GM18951 (cell line): ENCODE data around the gene SCYL2.
"Not testable (repeated sequence)": the region's sequence is repeated elsewhere in the genome, so short reads cannot be mapped to it uniquely, and the experiment has no call there.

Experiments
- POLR2A ChIP-seq: IDR thresholded peaks from 4 replicates; pipeline ENCODE4 v1.6.1; 2011; ENCODE audit warnings: mild to moderate bottlenecking; ENCODE audit not compliant: insufficient read length, insufficient read depth; ENCODE audit errors: extremely low read depth
- in situ Hi-C: fragments of 300-500 bp; cut with MboI; formaldehyde crosslinking; loops from one replicate; pipeline ENCODE4 v1.12.0; 2022; ENCODE audit warnings: low sequenced_read_pairs, mixed read lengths, inconsistent platforms; ENCODE audit not compliant: unreplicated experiment

Gene SCYL2

DNA sequence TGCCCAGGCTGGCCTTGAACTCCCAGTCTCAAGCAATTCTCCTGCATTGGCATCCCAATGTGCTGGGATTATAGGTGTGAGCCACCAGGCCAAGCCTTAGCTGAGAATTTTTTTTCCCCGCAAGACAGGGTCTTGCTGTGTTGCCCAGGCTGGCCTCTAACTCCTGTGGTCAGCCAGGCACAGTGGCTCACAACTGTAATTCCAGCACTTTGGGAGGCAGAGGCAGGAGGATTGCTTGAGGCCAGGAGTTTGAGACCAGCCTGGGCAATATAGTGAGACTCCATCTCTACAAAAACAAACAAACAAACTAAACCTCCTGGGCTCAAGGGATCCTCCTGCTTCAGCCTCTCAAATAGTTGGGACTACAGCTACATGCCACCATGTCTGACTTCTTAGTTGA is 27.4 kb upstream of the SCYL2 start:
- TF ChIP-seq POLR2A = no peak
- in situ Hi-C loops = loop anchor here (25.0 kb wide), 2 partner anchors 323 to 498 kb away; partner anchors contain the start of gene GAS2L3

DNA sequence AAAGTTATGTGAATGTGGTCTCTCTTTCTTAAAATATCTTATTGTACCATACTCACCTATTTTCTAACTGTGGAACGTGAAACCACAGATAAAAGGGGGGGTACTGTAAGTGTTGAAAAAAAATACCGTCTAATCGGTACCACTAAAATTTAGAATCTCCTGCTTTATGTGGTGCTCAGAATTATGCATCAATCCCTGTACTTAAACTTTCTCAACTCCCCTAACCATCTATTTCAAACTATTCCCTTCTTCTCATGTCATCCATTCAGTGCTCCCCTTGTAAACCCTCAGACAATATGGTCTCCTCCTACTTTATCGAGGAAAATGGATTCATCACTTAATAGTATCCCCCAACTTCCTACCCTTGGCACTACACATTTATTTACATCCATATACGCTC is 23.8 kb upstream of the SCYL2 start:
- in situ Hi-C loops = loop anchor here (25.0 kb wide), 2 partner anchors 319 to 494 kb away; partner anchors contain the start of gene GAS2L3
- TF ChIP-seq POLR2A = no peak

DNA sequence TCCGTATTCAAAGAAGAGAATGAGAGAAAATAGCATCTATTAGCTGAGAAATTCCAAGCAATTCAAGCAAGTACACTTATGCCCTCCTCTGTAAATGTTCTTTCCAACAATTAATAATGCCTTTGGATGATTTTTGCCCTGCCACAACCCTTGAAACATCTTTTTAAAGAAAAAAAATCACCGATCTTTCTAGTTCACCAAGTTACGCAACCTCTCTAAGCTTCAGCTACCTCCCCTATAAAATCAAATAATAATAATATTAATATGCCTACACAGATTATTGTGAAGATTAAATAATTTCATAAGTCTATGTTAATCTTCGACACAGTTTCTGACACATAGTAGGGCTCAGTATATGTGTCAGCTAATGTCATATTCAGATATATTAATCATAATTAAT is 19.2 kb upstream of the SCYL2 start:
- TF ChIP-seq POLR2A = no peak
- in situ Hi-C loops = loop anchor here (25.0 kb wide), 2 partner anchors 315 to 490 kb away; partner anchors contain the start of gene GAS2L3

GRCh38 chr12:100248886-100249285 is 18.1 kb upstream of the SCYL2 start:
- in situ Hi-C loops = loop anchor here (25.0 kb wide), 2 partner anchors 313 to 488 kb away; partner anchors contain the start of gene GAS2L3

DNA sequence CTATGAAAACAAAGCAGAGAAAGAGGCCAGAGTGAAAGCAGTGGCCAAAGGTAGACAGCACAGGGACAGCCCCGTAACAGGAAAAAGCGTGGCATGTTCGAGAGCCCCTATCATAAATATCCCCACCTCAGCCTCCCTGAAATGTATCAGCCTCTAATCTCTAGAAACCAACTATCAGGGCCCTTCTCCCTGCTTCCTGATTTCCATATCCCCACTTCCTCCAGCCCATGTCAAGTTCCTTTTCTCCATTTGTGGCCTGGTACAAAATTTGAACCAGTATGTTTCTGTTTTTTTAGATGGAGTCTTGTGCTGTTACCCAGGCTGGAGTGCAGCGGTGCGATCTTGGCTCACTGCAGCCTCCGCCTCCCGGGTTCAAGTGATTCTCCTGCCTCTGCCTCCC is 17.0 kb upstream of the SCYL2 start:
- in situ Hi-C loops = loop anchor here (25.0 kb wide), 2 partner anchors 312 to 487 kb away; partner anchors contain the start of gene GAS2L3

More at GRCh38 chr12:100248886-100249285, 18.1 kb upstream of the SCYL2 start:
- no peak for TF ChIP-seq POLR2A

GRCh38 chr12:100251917-100252316 is 15.1 kb upstream of the SCYL2 start:
- TF ChIP-seq POLR2A = no peak
- in situ Hi-C loops = no loop called here

More for the DNA sequence above, 17.0 kb upstream of the SCYL2 start:
- TF ChIP-seq POLR2A = no peak

DNA sequence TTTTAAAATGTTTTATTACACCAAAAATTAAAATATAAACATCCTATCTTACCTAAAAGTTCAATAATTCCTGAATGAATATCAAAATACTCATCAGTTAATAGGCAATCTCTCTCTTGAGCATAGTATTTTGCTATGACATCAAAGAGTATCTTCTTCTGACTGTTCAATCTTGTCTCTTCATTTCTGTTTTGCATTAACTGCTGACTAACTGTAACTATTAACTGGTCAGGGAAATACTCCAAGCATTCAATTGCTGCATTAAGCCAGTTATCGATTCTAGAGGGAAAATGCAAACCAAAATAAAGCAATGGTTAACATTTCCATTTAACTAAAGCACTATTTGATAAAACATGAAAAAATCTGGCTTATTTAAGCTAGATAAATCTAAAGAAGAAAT is 13.5 kb upstream of the SCYL2 start:
- in situ Hi-C loops = no loop called here
- TF ChIP-seq POLR2A = no peak

- TF ChIP-seq POLR2A = no peak
- in situ Hi-C loops = no loop called here
These were observed 12.1 kb upstream of the SCYL2 start for GRCh38 chr12:100254876-100255275.

- in situ Hi-C loops = no loop called here
These were observed 8.8 kb upstream of the SCYL2 start for GRCh38 chr12:100258127-100258526.

GRCh38 chr12:100263131-100263530 is 3.8 kb upstream of the SCYL2 start:
- in situ Hi-C loops = no loop called here
- TF ChIP-seq POLR2A = no peak

More at GRCh38 chr12:100258127-100258526, 8.8 kb upstream of the SCYL2 start:
- TF ChIP-seq POLR2A = no peak

- in situ Hi-C loops = not testable (repeated sequence)
These were observed 1.9 kb upstream of the SCYL2 start for GRCh38 chr12:100265107-100265506.

DNA sequence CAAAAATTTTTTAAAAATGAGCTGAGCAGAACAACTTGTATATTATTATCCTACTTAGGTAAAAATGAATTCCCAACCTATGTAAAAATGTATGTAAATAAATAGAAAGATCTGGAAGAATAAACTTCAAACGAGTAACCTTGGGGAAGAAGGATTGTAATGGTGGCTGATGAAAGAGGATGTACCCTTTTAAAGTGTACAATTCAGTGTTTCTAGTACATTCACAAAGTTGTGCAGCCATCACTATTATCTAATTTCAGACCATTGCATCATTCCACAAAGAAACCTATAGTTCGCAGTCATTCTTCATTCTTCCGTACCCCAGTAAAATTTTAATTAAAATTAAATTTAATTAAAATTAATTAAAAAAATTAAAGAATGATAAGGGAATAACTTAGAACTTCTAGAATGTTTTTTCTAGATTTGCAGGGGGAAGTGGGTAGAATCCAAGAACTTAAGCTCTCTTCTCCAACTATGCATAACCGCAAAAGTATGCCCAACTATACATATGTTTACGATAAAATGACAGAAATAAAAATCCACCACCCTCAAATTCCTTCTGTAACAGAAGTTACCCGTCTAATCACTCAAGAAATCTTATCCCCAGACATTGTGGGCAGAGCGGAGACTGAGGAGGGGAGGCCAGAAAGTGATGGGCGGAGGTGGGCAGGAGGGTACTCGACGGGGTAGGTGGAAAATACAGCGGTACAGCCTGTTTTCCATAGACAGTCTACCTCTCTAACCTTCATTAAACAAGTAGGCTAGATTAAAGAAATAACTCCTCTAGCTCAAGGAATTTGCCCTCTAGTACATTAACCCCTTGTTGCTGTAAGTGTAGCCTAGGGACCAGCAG is 1.0 kb upstream of the SCYL2 start:
- in situ Hi-C loops = no loop called here

DNA sequence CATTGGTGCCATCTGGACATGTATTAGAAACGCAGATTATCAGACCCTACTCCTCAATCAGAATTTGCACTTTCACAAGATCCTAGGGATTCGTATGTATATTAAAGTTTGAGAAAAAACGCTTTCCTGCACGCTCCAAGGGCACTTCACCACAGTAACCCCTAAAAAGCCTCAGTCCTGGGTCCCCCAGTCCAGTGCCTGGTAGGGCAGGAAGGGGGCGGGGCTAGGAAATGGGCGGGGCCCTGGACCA is 467 bp upstream of the SCYL2 start:
- in situ Hi-C loops = no loop called here
- TF ChIP-seq POLR2A = no peak

More for the DNA sequence above, 1.0 kb upstream of the SCYL2 start:
- no peak for TF ChIP-seq POLR2A

- in situ Hi-C loops = no loop called here
- TF ChIP-seq POLR2A = no peak
These were observed 765 bp downstream of the SCYL2 start for GRCh38 chr12:100267603-100268281.
